Activated naive CD4-positive, alpha-beta T cell treated with anti-CD3 and anti-CD28 coated beads, Interleukin-2, amount 10 ng/mL, durations not matched to agents 5 hours and 36 hours (primary cell): ENCODE results near the gene RGS9. TPM values are rescaled to one million over a fixed set of nuclear protein-coding genes. Genes with fewer than 3 reads are reported as not detected.

Source experiments
- total RNA-seq, 2 experiments: library from RNA; stranded (reverse); gene quantifications; one replicate each; pipeline ENCODE4 v1.2.3, GENCODE V29; 2021

RGS9 gene
- 1 to 10 TPM; 2.3 to 3.6 TPM for total RNA-seq

GRCh38 chr17:65137021-65137939 lies at the start of gene RGS9:
RGS9 (plus strand) TSS chr17:65137370; CDS start chr17:65137541, 171 bp downstream.

Other genes starting within 250 kb of the RGS9 start
- 10 to 100 TPM; 19.1 to 21.8 TPM for gene LRRC37A3, start 217.9 kb upstream of the RGS9 start, total RNA-seq
- gene GNA13, start 80.6 kb upstream of the RGS9 start, total RNA-seq: 10 to 100 TPM; 79.3 to 80.2 TPM